Gastrocnemius medialis (tissue), 4 donors: ENCODE measurements around the gene CDH5. TPM values are rescaled to one million over a fixed set of nuclear protein-coding genes. Genes with fewer than 3 reads are reported as not detected.

Experiments
- ATAC-seq, 2 donors: fragments of 150-250 bp; one replicate each; pipeline ENCODE4 v1.9.1; 2016
- DNase-seq, 2 donors: peaks; one replicate each; pipeline ENCODE4 v3.0.0-alpha.2; 2019
- H3K27ac ChIP-seq, 4 donors: fragments of 200-600 bp; sonication (generic); 1 replicate in 1 of 4; 2 replicates in 3 of 4; pipeline ENCODE4 v1.5.1; 2016 to 2018; ENCODE audit warnings: mild to moderate bottlenecking in 2 of 4, moderate library complexity in 1 of 4
- H3K27me3 ChIP-seq, 3 donors: fragments of 200-600 bp; sonication (generic) in 2 of 3; 1 replicate in 1 of 3; 2 replicates in 2 of 3; pipeline versions ENCODE4 v1.5.1 to v1.6.0; 2016 to 2019; ENCODE audit warnings: mild to moderate bottlenecking in 1 of 3, moderate library complexity in 1 of 3
- H3K36me3 ChIP-seq, 2 donors: fragments of 200-600 bp; sonication (generic) in 1 of 2; one replicate each; pipeline ENCODE4 v1.5.1; 2017 to 2018
- H3K4me1 ChIP-seq, 2 donors: fragments of 200-600 bp; sonication (generic) in 1 of 2; one replicate each; pipeline ENCODE4 v1.5.1; 2016 to 2017; ENCODE audit warnings: mild to moderate bottlenecking in 2 of 2
- H3K4me3 ChIP-seq, 4 donors: fragments of 200-600 bp; sonication (generic) in 3 of 4; 1 replicate in 1 of 4; 2 replicates in 3 of 4; pipeline ENCODE4 v1.5.1; 2016 to 2019; ENCODE audit warnings: mild to moderate bottlenecking in 2 of 4
- H3K9me3 ChIP-seq, 3 donors: fragments of 200-600 bp; sonication (generic) in 2 of 3; 1 replicate in 1 of 3; 2 replicates in 2 of 3; pipeline ENCODE4 v1.5.1; 2016 to 2019
- POLR2A ChIP-seq, 2 donors: fragments of 450-650 bp; IDR thresholded peaks; one replicate each; pipeline ENCODE4 v1.6.1; 2017; ENCODE audit warnings: antibody characterized with exemption in 2 of 2, mild to moderate bottlenecking in 2 of 2, moderate library complexity in 2 of 2
- in situ Hi-C, 4 donors: fragments of 200-750 bp; cut with MboI; loops; one replicate each; pipeline versions ENCODE4 v1.15.0 to v1.8.0; 2017; ENCODE audit warnings: low sequenced_read_pairs in 4 of 4
- intact Hi-C: fragments of 100-400 bp; cut with DNase I; formaldehyde crosslinking; loops from one replicate; pipeline ENCODE4 v1.15.1; 2023; ENCODE audit warnings: low total_unique reads
- total RNA-seq, 4 donors: library from RNA; depleted of rRNA; stranded (reverse); fragments of >200 nt; gene quantifications; one replicate each; pipeline versions ENCODE4 v1.1.0 to v1.2.3, GENCODE V29; 2016
- TF ChIP-seq, protein P1 (sequence below), 5 experiments: fragments of 450-650 bp in 3 of 5; fragments of 200-600 bp in 2 of 5; sonication (generic) in 2 of 5; IDR thresholded peaks in 4 of 5; conservative IDR thresholded peaks in 1 of 5; 1 replicate in 4 of 5; 2 replicates in 1 of 5; pipeline ENCODE4 v1.5.1; 2016 to 2019; ENCODE audit warnings: antibody characterized with exemption in 5 of 5, mild to moderate bottlenecking in 3 of 5, moderate library complexity in 3 of 5

Gene CDH5
- total RNA-seq, 4 donors from 2014 or later: 24.3 to 37.4 (median 31.7) TPM

DNA sequence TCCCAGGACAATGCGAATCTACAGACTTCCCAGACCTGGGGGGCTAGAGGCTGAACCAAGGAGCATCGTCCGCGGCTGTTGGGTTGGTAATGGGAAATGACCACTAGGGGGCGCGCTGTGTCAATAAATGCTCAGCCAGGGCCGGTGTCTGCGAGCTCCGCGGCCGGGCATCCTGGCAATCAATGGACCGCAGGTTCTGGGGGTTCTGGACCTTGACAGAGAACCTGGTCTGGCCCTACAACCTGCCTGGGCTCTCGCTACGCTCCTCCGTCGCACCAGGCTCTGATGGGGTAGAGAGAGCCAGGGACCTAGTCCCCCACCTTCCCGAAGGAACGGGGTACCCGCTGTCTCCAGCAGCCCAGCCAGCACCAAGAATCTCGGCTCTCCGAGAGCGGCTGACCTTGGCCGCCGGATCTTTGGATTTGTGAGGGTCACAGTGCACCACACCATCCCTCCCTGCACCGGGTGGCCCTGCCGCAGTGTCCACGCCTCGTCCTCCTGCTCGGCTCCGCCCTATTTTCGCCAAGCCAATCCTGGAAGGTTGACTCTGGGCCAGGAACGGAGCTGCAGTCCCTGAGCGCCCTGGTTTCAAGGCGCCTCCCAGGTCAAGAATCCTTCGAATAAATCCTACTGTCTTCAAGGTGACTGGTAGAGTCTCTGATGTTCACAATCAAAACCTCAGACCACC lies 40.2 kb downstream of the CDH5 start:
- Histone ChIP-seq H3K4me3 (peak overlapping the region; percentile 50 to 62 (median 53)), H3K36me3 (no peaks in the 10 kb centered on the region), H3K27me3 (no peaks in the 10 kb centered on the region), H3K9me3 (no peaks in the 10 kb centered on the region), H3K27ac (peak overlapping the region in 1 of 4 donors; percentile 7), H3K4me1 (peaks cover 3 to 6% of the 10 kb centered on the region in 2 donors)
- intact Hi-C loops (loop anchor here (1.0 to 5.0 kb wide), 3 partner anchors 77 to 466 kb away; partner anchors contain the start of gene CMTM3), in situ Hi-C loops (loop anchor here (5.0 to 25.0 kb wide), 5 partner anchors 71 to 458 kb away; partner anchors contain the start of gene CMTM3 (in 2 of the 4))
- peak; percentile 86 for ATAC-seq
- TF ChIP-seq, protein P1, sequence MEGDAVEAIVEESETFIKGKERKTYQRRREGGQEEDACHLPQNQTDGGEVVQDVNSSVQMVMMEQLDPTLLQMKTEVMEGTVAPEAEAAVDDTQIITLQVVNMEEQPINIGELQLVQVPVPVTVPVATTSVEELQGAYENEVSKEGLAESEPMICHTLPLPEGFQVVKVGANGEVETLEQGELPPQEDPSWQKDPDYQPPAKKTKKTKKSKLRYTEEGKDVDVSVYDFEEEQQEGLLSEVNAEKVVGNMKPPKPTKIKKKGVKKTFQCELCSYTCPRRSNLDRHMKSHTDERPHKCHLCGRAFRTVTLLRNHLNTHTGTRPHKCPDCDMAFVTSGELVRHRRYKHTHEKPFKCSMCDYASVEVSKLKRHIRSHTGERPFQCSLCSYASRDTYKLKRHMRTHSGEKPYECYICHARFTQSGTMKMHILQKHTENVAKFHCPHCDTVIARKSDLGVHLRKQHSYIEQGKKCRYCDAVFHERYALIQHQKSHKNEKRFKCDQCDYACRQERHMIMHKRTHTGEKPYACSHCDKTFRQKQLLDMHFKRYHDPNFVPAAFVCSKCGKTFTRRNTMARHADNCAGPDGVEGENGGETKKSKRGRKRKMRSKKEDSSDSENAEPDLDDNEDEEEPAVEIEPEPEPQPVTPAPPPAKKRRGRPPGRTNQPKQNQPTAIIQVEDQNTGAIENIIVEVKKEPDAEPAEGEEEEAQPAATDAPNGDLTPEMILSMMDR (IDR thresholded peaks at IDR 0.05 in 4 of 5, conservative IDR thresholded peaks at IDR 0.05 in 1 of 5): peak; percentile 80 to 94 (median 89)
- TF ChIP-seq POLR2A (IDR thresholded peaks at IDR 0.05): no peak
- peak; percentile 54 to 67 for DNase-seq

DNA sequence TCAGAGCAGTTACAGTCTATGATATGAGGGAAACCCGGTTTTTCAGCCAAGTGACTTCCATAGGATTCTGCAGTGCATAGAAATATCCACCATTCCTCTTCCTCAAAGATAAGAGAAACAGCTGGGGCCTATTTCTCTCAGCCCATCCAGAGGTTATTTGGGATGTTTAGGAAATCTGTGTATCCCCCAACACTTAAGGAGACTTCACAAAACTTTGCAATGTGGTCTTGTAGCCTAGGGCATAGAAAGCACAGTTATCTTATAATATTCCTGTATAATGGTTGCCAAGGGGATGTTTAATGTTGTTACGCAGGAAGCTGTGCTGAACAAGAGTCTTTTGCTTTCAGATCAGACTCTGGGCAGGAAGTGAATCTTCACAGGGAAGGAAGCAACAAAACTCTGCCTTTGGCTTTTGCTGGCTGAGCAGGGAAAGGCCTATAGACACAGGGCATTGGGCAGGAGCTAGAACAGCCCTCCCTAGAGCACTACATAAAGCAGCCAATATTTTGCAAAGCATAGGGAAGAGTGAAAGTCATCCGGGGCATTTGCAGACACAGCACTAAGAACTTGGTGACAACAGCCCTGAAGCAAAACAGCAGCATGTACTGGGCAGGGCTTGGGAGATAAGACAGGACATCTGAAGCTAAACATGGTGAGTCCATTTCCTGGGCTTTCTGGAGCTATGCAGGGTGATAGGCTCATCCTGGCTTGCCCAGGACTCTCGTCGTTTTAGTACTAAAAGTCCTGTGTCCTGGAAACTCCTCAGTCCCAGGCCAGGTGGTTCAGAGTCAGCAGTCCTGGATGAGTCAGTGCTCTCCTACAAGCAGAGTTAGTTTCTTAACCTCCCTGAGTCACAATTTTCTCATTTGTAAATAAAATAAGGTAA lies 41.9 kb downstream of the CDH5 start:
- Histone ChIP-seq H3K36me3 (no peaks in the 10 kb centered on the region), H3K27me3 (no peaks in the 10 kb centered on the region), H3K4me1 (peaks cover 3 to 6% of the 10 kb centered on the region in 2 donors), H3K9me3 (no peaks in the 10 kb centered on the region), H3K27ac (no peak overlapping the region), H3K4me3 (no peak overlapping the region)
- intact Hi-C loops: loop anchor here (5.0 kb wide), 1 partner anchor 464 kb away; no protein-coding TSS in a partner anchor
- no peak for DNase-seq
- in situ Hi-C loops: loop anchor here (5.0 to 25.0 kb wide), 5 partner anchors 69 to 456 kb away; partner anchors contain the start of gene CMTM3 (in 2 of the 4)
- TF ChIP-seq POLR2A (IDR thresholded peaks at IDR 0.05): no peak
- TF ChIP-seq, protein P1 (IDR thresholded peaks at IDR 0.05 in 4 of 5, conservative IDR thresholded peaks at IDR 0.05 in 1 of 5): no peak
- ATAC-seq: peak in 1 of 2 donors; percentile 12

DNA sequence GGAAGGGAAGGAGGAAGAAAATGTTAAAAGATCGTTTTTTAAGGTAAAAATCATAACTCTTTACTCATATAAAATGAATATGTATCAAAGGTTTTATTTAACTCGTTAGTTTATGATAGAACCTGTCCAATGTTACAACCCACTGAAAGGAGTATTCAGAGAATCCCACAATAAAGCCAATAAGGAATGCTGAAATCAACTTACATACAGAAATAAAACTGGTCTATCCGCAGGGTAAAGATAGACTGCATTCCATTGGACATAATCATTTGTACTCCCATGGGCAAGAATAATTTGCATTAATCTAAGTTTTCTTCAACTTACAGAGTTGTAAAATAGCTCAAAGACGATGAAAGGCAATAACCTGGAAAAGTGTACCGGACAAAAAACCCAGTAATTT lies 42.7 kb downstream of the CDH5 start:
- no peak for ATAC-seq
- in situ Hi-C loops (loop anchor here (5.0 to 25.0 kb wide), 5 partner anchors 68 to 456 kb away; partner anchors contain the start of gene CMTM3 (in 2 of the 4)), intact Hi-C loops (loop anchor here (5.0 kb wide), 1 partner anchor 463 kb away; no protein-coding TSS in a partner anchor)
- H3K4me1 ChIP-seq: peaks cover 3 to 6% of the 10 kb centered on the region in 2 donors
- no peak overlapping the region for H3K4me3 ChIP-seq
- H3K27ac ChIP-seq: no peak overlapping the region
- no peak for DNase-seq
- H3K9me3 ChIP-seq: no peaks in the 10 kb centered on the region
- H3K27me3 ChIP-seq: no peaks in the 10 kb centered on the region
- H3K36me3 ChIP-seq: no peaks in the 10 kb centered on the region
- TF ChIP-seq, protein P1 (IDR thresholded peaks at IDR 0.05 in 4 of 5, conservative IDR thresholded peaks at IDR 0.05 in 1 of 5): no peak
- TF ChIP-seq POLR2A (IDR thresholded peaks at IDR 0.05): no peak

DNA sequence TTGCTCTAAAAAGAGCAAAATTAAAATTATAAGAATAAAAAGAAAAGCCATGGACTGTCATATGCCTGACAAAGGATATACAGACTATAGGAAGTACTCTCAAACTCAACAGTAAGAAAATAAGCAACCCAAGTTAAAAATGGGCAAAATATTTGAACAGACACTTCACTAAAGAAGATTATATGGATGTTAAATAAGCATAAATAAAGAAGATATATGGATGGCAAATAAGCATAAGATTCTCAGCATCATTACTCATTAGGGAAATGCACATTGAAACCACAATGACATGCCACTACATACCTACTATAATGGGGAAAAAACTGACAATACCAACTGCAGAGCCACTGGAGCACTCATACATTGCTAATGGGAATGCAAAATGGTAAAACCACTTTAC lies 45.7 kb downstream of the CDH5 start:
- no peaks in the 10 kb centered on the region for H3K4me1 ChIP-seq
- in situ Hi-C loops: loop anchor here (5.0 to 25.0 kb wide), 5 partner anchors 63 to 453 kb away; no protein-coding TSS in a partner anchor
- H3K27me3 ChIP-seq: peaks cover 0 to 2% (median 0%) of the 10 kb centered on the region in 3 donors
- DNase-seq: no peak
- TF ChIP-seq, protein P1 (IDR thresholded peaks at IDR 0.05 in 4 of 5, conservative IDR thresholded peaks at IDR 0.05 in 1 of 5): no peak
- intact Hi-C loops: no loop called here
- no peak overlapping the region for H3K27ac ChIP-seq
- ATAC-seq: no peak
- H3K4me3 ChIP-seq: no peak overlapping the region
- no peaks in the 10 kb centered on the region for H3K36me3 ChIP-seq
- no peaks in the 10 kb centered on the region for H3K9me3 ChIP-seq
